ENCODE measurements around the gene HIRA.

DNA sequence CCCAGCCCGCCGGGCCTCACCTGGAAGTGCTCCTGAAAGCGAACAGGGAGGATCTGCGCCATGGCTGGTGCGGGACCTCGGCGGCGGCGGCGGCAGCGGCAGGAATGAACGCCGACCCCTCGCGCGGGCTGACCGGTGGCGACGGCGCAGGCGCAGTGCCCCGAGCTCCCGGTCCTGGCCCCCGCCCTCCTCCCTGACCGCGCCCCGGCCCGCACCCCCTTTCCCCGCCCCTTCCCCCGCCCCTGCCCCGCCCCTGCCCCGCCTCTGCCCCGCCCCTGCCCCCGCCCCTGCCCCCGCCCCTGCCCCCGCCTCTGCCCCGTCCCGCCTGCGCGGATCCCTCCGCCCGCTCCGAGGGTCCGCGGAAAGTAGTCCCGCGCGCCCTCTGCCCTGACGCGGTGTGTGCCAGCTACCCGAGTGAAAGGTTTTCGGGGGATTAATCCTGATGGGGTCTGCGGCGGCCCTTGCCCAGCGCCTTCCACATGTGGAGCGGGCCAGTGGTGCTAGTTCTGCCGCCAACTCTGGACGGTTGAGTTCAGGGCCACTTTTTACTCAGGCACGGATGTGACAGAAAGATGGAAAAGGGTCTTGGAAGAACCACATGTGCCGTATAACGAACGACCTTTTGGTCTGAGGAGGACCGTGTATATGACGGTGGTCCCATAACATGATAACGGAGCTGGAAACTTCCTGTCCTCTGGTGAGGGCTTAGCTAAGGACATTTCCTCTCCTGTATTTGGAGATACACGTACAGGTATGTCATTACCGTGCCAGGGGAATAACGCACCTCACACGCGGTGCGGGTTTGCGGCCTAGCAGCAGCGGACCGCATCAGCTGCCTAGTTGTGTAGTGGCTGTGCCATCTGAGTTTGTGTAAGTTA, 139.7 kb downstream of the HIRA start, which contains the start of gene CLTCL1:
- TF ChIP-seq, protein P1, sequence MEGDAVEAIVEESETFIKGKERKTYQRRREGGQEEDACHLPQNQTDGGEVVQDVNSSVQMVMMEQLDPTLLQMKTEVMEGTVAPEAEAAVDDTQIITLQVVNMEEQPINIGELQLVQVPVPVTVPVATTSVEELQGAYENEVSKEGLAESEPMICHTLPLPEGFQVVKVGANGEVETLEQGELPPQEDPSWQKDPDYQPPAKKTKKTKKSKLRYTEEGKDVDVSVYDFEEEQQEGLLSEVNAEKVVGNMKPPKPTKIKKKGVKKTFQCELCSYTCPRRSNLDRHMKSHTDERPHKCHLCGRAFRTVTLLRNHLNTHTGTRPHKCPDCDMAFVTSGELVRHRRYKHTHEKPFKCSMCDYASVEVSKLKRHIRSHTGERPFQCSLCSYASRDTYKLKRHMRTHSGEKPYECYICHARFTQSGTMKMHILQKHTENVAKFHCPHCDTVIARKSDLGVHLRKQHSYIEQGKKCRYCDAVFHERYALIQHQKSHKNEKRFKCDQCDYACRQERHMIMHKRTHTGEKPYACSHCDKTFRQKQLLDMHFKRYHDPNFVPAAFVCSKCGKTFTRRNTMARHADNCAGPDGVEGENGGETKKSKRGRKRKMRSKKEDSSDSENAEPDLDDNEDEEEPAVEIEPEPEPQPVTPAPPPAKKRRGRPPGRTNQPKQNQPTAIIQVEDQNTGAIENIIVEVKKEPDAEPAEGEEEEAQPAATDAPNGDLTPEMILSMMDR (IDR thresholded peaks at IDR 0.05; ENCODE audit: low read depth, low read length): no peak
- no peak for TF ChIP-seq EZH2phosphoT487 (IDR thresholded peaks at IDR 0.05; ENCODE audit: low read depth)
